ENCODE results near the gene RETREG1.

RETREG1 gene

DNA sequence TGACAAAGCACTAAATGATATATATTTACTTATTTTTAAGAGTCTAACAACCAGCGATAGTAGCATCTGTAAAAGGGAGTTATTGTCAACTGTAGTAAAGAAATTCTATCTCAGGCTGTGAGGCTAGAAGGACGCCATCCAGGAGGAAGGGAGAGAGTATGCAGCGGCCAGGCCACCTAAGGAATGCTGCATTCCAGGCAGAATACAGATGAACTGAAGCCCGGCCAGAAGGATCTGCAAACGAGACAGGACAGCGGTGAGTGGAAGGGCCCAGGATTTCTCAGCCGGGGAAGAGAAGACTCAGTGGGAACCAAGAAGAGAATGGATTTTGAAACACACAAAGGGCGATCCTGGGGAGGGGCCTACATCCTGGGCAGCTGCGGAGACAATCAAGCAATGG is 7.4 kb downstream of the RETREG1 start:
- Histone ChIP-seq H3K79me2 (ENCODE audit: insufficient read depth, low read length) (no peaks in the 10 kb centered on the region), H4K20me1 (ENCODE audit: insufficient read depth, low read length) (no peaks in the 10 kb centered on the region), H3K27me3 (ENCODE audit: insufficient read depth, low read length) (no peaks in the 10 kb centered on the region), H3K27ac (ENCODE audit: low read depth, low read length, poor library complexity, severe bottlenecking) (no peak overlapping the region), H3F3A (ENCODE audit: insufficient read depth, low read length) (no peaks in the 10 kb centered on the region), H2AFZ (ENCODE audit: low read length) (no peak overlapping the region), H3K9me2 (ENCODE audit: low read depth, low read length) (no peaks in the 10 kb centered on the region), H3K4me1 (ENCODE audit: insufficient read depth, low read length, severe bottlenecking) (no peaks in the 10 kb centered on the region), H3K36me3 (ENCODE audit: insufficient read depth, low read length) (no peaks in the 10 kb centered on the region), H3K4me2 (ENCODE audit: low read length) (no peak overlapping the region), H3K9me3 (ENCODE audit: low read length) (no peaks in the 10 kb centered on the region), H3K9ac (ENCODE audit: low read length) (no peak overlapping the region), H3K4me3 (ENCODE audit: low read depth, low read length, poor library complexity, severe bottlenecking) (no peak overlapping the region)
- TF ChIP-seq EZH2 (IDR thresholded peaks at IDR 0.05; ENCODE audit: borderline replicate concordance, low read length), result no peak
- TF ChIP-seq, protein P1, sequence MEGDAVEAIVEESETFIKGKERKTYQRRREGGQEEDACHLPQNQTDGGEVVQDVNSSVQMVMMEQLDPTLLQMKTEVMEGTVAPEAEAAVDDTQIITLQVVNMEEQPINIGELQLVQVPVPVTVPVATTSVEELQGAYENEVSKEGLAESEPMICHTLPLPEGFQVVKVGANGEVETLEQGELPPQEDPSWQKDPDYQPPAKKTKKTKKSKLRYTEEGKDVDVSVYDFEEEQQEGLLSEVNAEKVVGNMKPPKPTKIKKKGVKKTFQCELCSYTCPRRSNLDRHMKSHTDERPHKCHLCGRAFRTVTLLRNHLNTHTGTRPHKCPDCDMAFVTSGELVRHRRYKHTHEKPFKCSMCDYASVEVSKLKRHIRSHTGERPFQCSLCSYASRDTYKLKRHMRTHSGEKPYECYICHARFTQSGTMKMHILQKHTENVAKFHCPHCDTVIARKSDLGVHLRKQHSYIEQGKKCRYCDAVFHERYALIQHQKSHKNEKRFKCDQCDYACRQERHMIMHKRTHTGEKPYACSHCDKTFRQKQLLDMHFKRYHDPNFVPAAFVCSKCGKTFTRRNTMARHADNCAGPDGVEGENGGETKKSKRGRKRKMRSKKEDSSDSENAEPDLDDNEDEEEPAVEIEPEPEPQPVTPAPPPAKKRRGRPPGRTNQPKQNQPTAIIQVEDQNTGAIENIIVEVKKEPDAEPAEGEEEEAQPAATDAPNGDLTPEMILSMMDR (IDR thresholded peaks at IDR 0.05; ENCODE audit: low read length), result no peak

DNA sequence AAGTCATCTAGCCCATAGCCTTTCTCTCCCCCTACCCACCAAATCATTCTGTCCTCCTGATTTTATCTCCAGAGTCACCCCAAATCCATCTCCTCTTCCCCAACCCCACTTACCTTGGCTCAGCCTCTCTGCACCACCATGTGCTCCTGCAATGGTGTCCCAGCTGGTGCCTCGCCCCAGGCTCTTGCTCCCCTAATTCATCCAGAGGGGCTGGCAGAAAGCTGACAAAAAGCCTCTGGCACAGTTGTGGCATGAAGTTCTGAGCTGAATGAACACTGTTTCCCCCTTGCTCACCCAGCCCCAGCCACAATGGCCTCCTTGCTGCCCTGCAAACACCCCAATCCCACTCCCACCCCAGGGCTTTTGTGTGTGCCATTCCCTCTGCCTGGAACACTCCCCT is 10.2 kb downstream of the RETREG1 start:
- Histone ChIP-seq H3K4me2 (ENCODE audit: low read length) (no peak overlapping the region), H3K27ac (ENCODE audit: low read depth, low read length, poor library complexity, severe bottlenecking) (no peak overlapping the region), H3K9ac (ENCODE audit: low read length) (no peak overlapping the region), H3K36me3 (ENCODE audit: insufficient read depth, low read length) (no peaks in the 10 kb centered on the region), H3K9me3 (ENCODE audit: low read length) (no peaks in the 10 kb centered on the region), H3K9me2 (ENCODE audit: low read depth, low read length) (no peaks in the 10 kb centered on the region), H3K27me3 (ENCODE audit: insufficient read depth, low read length) (no peaks in the 10 kb centered on the region), H3K79me2 (ENCODE audit: insufficient read depth, low read length) (no peaks in the 10 kb centered on the region), H3F3A (ENCODE audit: insufficient read depth, low read length) (no peaks in the 10 kb centered on the region), H3K4me1 (ENCODE audit: insufficient read depth, low read length, severe bottlenecking) (no peaks in the 10 kb centered on the region), H4K20me1 (ENCODE audit: insufficient read depth, low read length) (no peaks in the 10 kb centered on the region), H2AFZ (ENCODE audit: low read length) (no peak overlapping the region), H3K4me3 (ENCODE audit: low read depth, low read length, poor library complexity, severe bottlenecking) (no peak overlapping the region)
- TF ChIP-seq, protein P1 (IDR thresholded peaks at IDR 0.05; ENCODE audit: low read length), result no peak
- TF ChIP-seq EZH2 (IDR thresholded peaks at IDR 0.05; ENCODE audit: borderline replicate concordance, low read length), result no peak

DNA sequence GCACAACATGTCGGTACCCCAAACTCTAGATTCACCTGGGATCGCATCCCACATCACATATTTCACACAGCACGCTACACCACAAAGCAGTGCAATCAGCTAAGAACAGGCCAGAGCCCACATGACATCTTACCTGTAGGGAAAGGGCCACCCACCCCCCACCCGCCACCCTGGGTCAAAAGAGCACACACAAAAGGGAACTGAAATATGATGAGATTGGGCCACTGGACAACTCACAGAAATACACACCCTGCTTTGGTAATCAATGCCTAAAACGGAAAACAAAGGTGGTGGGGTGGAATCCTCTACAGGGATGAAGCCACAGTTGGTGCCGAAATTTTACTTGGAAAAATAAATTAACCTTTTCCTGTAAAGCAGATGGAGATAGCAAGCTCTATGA is 13.1 kb downstream of the RETREG1 start:
- no peaks in the 10 kb centered on the region for H3K4me1 ChIP-seq (ENCODE audit: insufficient read depth, low read length, severe bottlenecking)
- TF ChIP-seq, protein P1 (IDR thresholded peaks at IDR 0.05; ENCODE audit: low read length), result no peak
- TF ChIP-seq EZH2 (IDR thresholded peaks at IDR 0.05; ENCODE audit: borderline replicate concordance, low read length), result no peak
- H3K79me2 ChIP-seq (ENCODE audit: insufficient read depth, low read length), result no peaks in the 10 kb centered on the region
- H3K9me3 ChIP-seq (ENCODE audit: low read length), result no peaks in the 10 kb centered on the region
- H3K9me2 ChIP-seq (ENCODE audit: low read depth, low read length), result no peaks in the 10 kb centered on the region
- no peak overlapping the region for H3K9ac ChIP-seq (ENCODE audit: low read length)
- no peak overlapping the region for H3K4me2 ChIP-seq (ENCODE audit: low read length)
- no peak overlapping the region for H2AFZ ChIP-seq (ENCODE audit: low read length)
- no peaks in the 10 kb centered on the region for H4K20me1 ChIP-seq (ENCODE audit: insufficient read depth, low read length)
- H3K4me3 ChIP-seq (ENCODE audit: low read depth, low read length, poor library complexity, severe bottlenecking), result no peak overlapping the region
- H3K27ac ChIP-seq (ENCODE audit: low read depth, low read length, poor library complexity, severe bottlenecking), result no peak overlapping the region
- no peaks in the 10 kb centered on the region for H3K36me3 ChIP-seq (ENCODE audit: insufficient read depth, low read length)
- H3F3A ChIP-seq (ENCODE audit: insufficient read depth, low read length), result no peaks in the 10 kb centered on the region
- no peaks in the 10 kb centered on the region for H3K27me3 ChIP-seq (ENCODE audit: insufficient read depth, low read length)
